HEK293 (cell line): ENCODE data around the gene SGCG.
A peak's percentile ranks its signal among the peaks of the same experiment; 100 is the strongest.

Experiments used
- CTCF ChIA-PET: fragments of 350-600 bp; formaldehyde crosslinking; extraction: SDS; loops from one replicate; lab custom pipeline; 2021; ENCODE audit warnings: antibody characterized with exemption; lab: Yijun Ruan, JAX
- POLR2A ChIA-PET: fragments of 300-600 bp; formaldehyde crosslinking; extraction: SDS; loops from one replicate; lab custom pipeline; 2020; ENCODE audit warnings: antibody characterized with exemption, inconsistent platforms; lab: Yijun Ruan, JAX
- H3K27ac ChIP-seq: fragments of 200-500 bp; sonication (Bioruptor generic); 2 replicates; pipeline ENCODE4 v1.5.1; 2014; ENCODE audit warnings: low read depth, low read length, control low read depth, inconsistent platforms; ENCODE audit errors: extremely low read depth
- H3K36me3 ChIP-seq, 2 experiments: fragments of 200-500 bp in 1 of 2; sonication (Bioruptor generic) in 1 of 2; 1 replicate in 1 of 2; 2 replicates in 1 of 2; pipeline ENCODE4 v1.5.1; 2014 to 2017; ENCODE audit warnings: inconsistent platforms in 2 of 2, low read length in 2 of 2; ENCODE audit not compliant: control insufficient read depth in 2 of 2, insufficient read depth in 1 of 2
- H3K4me1 ChIP-seq: fragments of 200-500 bp; sonication (Bioruptor generic); 2 replicates; pipeline ENCODE4 v1.5.1; 2014; ENCODE audit warnings: mild to moderate bottlenecking, low read length, inconsistent platforms; ENCODE audit not compliant: control insufficient read depth, insufficient read depth
- H3K4me3 ChIP-seq: 2 replicates; pipeline ENCODE4 v1.5.1; 2011; ENCODE audit warnings: low read depth, mild to moderate bottlenecking, control low read depth, low read length, moderate library complexity
- H3K9me3 ChIP-seq: fragments of 200-500 bp; sonication (Bioruptor generic); 2 replicates; pipeline ENCODE4 v1.5.1; 2014; ENCODE audit warnings: low read depth, low read length, inconsistent platforms; ENCODE audit not compliant: control insufficient read depth, insufficient read depth
- GLIS1 ChIP-seq: fragments of 450-650 bp; formaldehyde crosslinking; IDR thresholded peaks from 2 replicates; pipeline ENCODE4 v1.5.1; 2016; ENCODE audit warnings: missing biosample characterization, missing genetic modification characterization
- REST ChIP-seq: fragments of 450-650 bp; formaldehyde crosslinking; IDR thresholded peaks from 2 replicates; pipeline ENCODE4 v1.5.1; 2016; ENCODE audit warnings: missing biosample characterization, missing genetic modification characterization
- SCRT2 ChIP-seq: fragments of 450-650 bp; formaldehyde crosslinking; IDR thresholded peaks from 2 replicates; pipeline ENCODE4 v1.5.1; 2016; ENCODE audit warnings: missing biosample characterization, missing genetic modification characterization
- SETDB1 ChIP-seq: IDR thresholded peaks from one replicate; pipeline ENCODE4 v1.6.1; 2017; ENCODE audit warnings: mild to moderate bottlenecking, low read length, moderate library complexity, mixed read lengths; ENCODE audit not compliant: insufficient read length
- ZBTB48 ChIP-seq: fragments of 450-650 bp; formaldehyde crosslinking; IDR thresholded peaks from 2 replicates; pipeline ENCODE4 v1.5.1; 2016; ENCODE audit warnings: missing biosample characterization, missing genetic modification characterization
- ZNF10 ChIP-seq: fragments of 450-650 bp; formaldehyde crosslinking; IDR thresholded peaks from 2 replicates; pipeline ENCODE4 v1.5.1; 2017; ENCODE audit warnings: missing biosample characterization, missing genetic modification characterization
- ZNF132 ChIP-seq: fragments of 450-650 bp; formaldehyde crosslinking; IDR thresholded peaks from 2 replicates; pipeline ENCODE4 v1.5.1; 2017; ENCODE audit warnings: missing biosample characterization, missing genetic modification characterization, borderline replicate concordance
- ZNF175 ChIP-seq: fragments of 450-650 bp; formaldehyde crosslinking; IDR thresholded peaks from 2 replicates; pipeline ENCODE4 v1.5.1; 2016; ENCODE audit warnings: missing biosample characterization, missing genetic modification characterization
- ZNF211 ChIP-seq: fragments of 450-650 bp; formaldehyde crosslinking; IDR thresholded peaks from 2 replicates; pipeline ENCODE4 v1.5.1; 2016; ENCODE audit warnings: low read depth, missing biosample characterization, missing genetic modification characterization
- ZNF248 ChIP-seq: fragments of 450-650 bp; formaldehyde crosslinking; IDR thresholded peaks from 2 replicates; pipeline ENCODE4 v1.5.1; 2017; ENCODE audit warnings: missing biosample characterization, missing genetic modification characterization
- ZNF274 ChIP-seq, 2 experiments: fragments of 200-500 bp in 1 of 2; fragments of 450-650 bp in 1 of 2; sonication (Bioruptor generic) in 1 of 2; formaldehyde crosslinking in 1 of 2; IDR thresholded peaks; 2 replicates each; pipeline versions ENCODE4 v1.5.1 to v1.6.1; 2014 to 2016; ENCODE audit warnings: borderline replicate concordance in 1 of 2, inconsistent platforms in 1 of 2, low read length in 1 of 2, missing biosample characterization in 1 of 2, missing genetic modification characterization in 1 of 2
- ZNF311 ChIP-seq: fragments of 450-650 bp; formaldehyde crosslinking; IDR thresholded peaks from 2 replicates; pipeline ENCODE4 v1.5.1; 2017; ENCODE audit warnings: missing biosample characterization, missing genetic modification characterization, borderline replicate concordance
- ZNF488 ChIP-seq: fragments of 450-650 bp; formaldehyde crosslinking; IDR thresholded peaks from 2 replicates; pipeline ENCODE4 v1.5.1; 2016; ENCODE audit warnings: missing biosample characterization, missing genetic modification characterization
- ZNF501 ChIP-seq: fragments of 450-650 bp; formaldehyde crosslinking; IDR thresholded peaks from 2 replicates; pipeline ENCODE4 v1.5.1; 2016; ENCODE audit warnings: missing biosample characterization, missing genetic modification characterization
- ZNF510 ChIP-seq: fragments of 450-650 bp; formaldehyde crosslinking; IDR thresholded peaks from 2 replicates; pipeline ENCODE4 v1.5.1; 2018; ENCODE audit warnings: mild to moderate bottlenecking, missing genetic modification characterization, missing biosample characterization; ENCODE audit not compliant: insufficient replicate concordance
- ZNF558 ChIP-seq: fragments of 450-650 bp; formaldehyde crosslinking; IDR thresholded peaks from 2 replicates; pipeline ENCODE4 v1.5.1; 2016; ENCODE audit warnings: missing biosample characterization, missing genetic modification characterization
- ZNF560 ChIP-seq: fragments of 450-650 bp; formaldehyde crosslinking; IDR thresholded peaks from 2 replicates; pipeline ENCODE4 v1.5.1; 2017; ENCODE audit warnings: missing biosample characterization, missing genetic modification characterization, borderline replicate concordance
- ZNF701 ChIP-seq: fragments of 450-650 bp; formaldehyde crosslinking; IDR thresholded peaks from 2 replicates; pipeline ENCODE4 v1.5.1; 2016; ENCODE audit warnings: missing biosample characterization, missing genetic modification characterization
- ZNF704 ChIP-seq: fragments of 450-650 bp; formaldehyde crosslinking; IDR thresholded peaks from 2 replicates; pipeline ENCODE4 v1.5.1; 2016; ENCODE audit warnings: missing biosample characterization, missing genetic modification characterization
- ZNF791 ChIP-seq: fragments of 450-650 bp; formaldehyde crosslinking; IDR thresholded peaks from 2 replicates; pipeline ENCODE4 v1.5.1; 2016; ENCODE audit warnings: missing biosample characterization, missing genetic modification characterization
- ZNF837 ChIP-seq: fragments of 450-650 bp; formaldehyde crosslinking; IDR thresholded peaks from 2 replicates; pipeline ENCODE4 v1.5.1; 2016; ENCODE audit warnings: missing biosample characterization, missing genetic modification characterization

Gene SGCG

GRCh38 chr13:23202383-23202782 is 21.6 kb downstream of the SGCG start:
- ChIA-PET CTCF (no interaction called here), POLR2A (no interaction called here)
- H3K36me3 ChIP-seq, result no peaks in the 10 kb centered on the region

GRCh38 chr13:23203516-23203915 is 22.7 kb downstream of the SGCG start:
- CTCF ChIA-PET, result no interaction called here

More at GRCh38 chr13:23202383-23202782, 21.6 kb downstream of the SGCG start:
- TF ChIP-seq ZNF274 (IDR thresholded peaks at IDR 0.05; ENCODE audit: low read length) (no peak), ZNF274 (tag by site-specific recombination; IDR thresholded peaks at IDR 0.05; ENCODE audit: borderline replicate concordance) (no peak), ZNF558 (tag by site-specific recombination) (no peak)
- no peaks in the 10 kb centered on the region for H3K4me1 ChIP-seq
- no peak overlapping the region for H3K4me3 ChIP-seq
- no peaks in the 10 kb centered on the region for H3K9me3 ChIP-seq
- H3K27ac ChIP-seq, result no peak overlapping the region

DNA sequence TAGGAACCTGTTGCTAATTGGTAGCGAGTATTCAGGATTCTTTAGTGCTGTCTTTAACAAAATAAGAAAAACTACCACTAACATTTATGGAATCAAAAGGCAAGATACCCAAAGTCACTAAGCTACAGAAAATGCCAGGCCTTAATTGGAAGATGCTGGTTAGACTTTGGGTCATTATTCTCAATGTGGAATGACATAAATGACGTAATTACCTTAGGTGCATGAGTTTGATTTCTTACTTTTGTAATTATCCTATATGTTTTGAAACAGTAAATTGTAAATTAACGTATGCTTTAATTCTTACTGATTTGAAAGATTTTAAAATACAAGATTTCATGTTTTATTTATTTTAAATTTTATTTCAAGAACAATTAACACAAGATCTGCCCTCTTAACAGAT is 25.0 kb downstream of the SGCG start:
- Histone ChIP-seq H3K9me3 (no peaks in the 10 kb centered on the region), H3K27ac (no peak overlapping the region)
- POLR2A ChIA-PET, result no interaction called here
- TF ChIP-seq ZNF488 (tag by site-specific recombination) (no peak), ZNF10 (tag by site-specific recombination) (no peak), SCRT2 (tag by site-specific recombination) (peak; percentile 1), ZNF701 (no peak)
- TF ChIP-seq, all 188 proteins: peak for 1
- Histone ChIP-seq H3K4me1 (no peaks in the 10 kb centered on the region), H3K36me3 (no peaks in the 10 kb centered on the region), H3K4me3 (no peak overlapping the region)
- CTCF ChIA-PET, result no interaction called here

More at GRCh38 chr13:23203516-23203915, 22.7 kb downstream of the SGCG start:
- TF ChIP-seq GLIS1 (tag by site-specific recombination) (no peak), ZNF560 (no peak), SETDB1 (no peak), REST (tag by site-specific recombination) (no peak)
- TF ChIP-seq, all 188 proteins: peak for 0
- Histone ChIP-seq H3K36me3 (no peaks in the 10 kb centered on the region), H3K4me3 (no peak overlapping the region), H3K9me3 (no peaks in the 10 kb centered on the region), H3K27ac (no peak overlapping the region), H3K4me1 (no peaks in the 10 kb centered on the region)
- POLR2A ChIA-PET, result no interaction called here

DNA sequence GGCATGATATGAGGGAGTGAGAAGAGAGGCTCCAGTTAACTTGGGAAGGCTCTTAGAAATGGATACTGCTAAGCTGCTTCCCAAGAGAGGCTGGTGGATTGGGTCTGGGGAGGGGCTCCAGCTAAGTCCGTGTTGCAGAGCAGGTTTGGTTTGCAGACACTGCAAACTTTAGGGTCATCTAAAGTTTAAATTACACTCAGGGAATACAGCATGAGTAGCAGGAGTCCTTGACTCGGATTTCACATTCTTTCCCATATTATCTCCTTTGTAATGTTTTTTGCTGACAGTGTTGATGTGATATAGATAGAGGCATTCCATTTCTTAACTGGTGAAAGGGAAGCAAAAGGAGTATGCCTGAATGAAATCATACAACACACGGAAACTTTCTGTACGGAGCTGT is 31.9 kb downstream of the SGCG start:
- POLR2A ChIA-PET, result no interaction called here
- TF ChIP-seq ZNF311 (tag by site-specific recombination), result no peak
- TF ChIP-seq ZNF837, result no peak
- TF ChIP-seq GLIS1 (tag by site-specific recombination), result no peak
- no peak for TF ChIP-seq ZNF211 (tag by site-specific recombination)
- no peak for TF ChIP-seq ZNF704 (tag by site-specific recombination)
- no peak for TF ChIP-seq ZNF791 (tag by site-specific recombination)
- no peak for TF ChIP-seq ZNF132 (tag by site-specific recombination)
- no peak for TF ChIP-seq ZBTB48 (tag by site-specific recombination)
- TF ChIP-seq ZNF501 (tag by site-specific recombination), result no peak
- TF ChIP-seq ZNF701, result no peak
- TF ChIP-seq ZNF558 (tag by site-specific recombination), result no peak
- no peak for TF ChIP-seq ZNF510
- no peak for TF ChIP-seq ZNF248 (tag by site-specific recombination)
- TF ChIP-seq ZNF175 (tag by site-specific recombination), result no peak

More for the DNA sequence above, 31.9 kb downstream of the SGCG start:
- H3K27ac ChIP-seq, result no peak overlapping the region
- H3K4me1 ChIP-seq, result no peaks in the 10 kb centered on the region
- CTCF ChIA-PET, result no interaction called here
- no peaks in the 10 kb centered on the region for H3K36me3 ChIP-seq
- H3K4me3 ChIP-seq, result no peak overlapping the region
- H3K9me3 ChIP-seq, result no peaks in the 10 kb centered on the region
